ENCODE data around the gene F13B. TPM values are rescaled to one million over a fixed set of nuclear protein-coding genes. Genes with fewer than 3 reads are reported as not detected.

Gene F13B
- total RNA-seq, 2 donors from 2014 or later = not detected

- H3K9me3 ChIP-seq (ENCODE audit: control insufficient read depth, low read length) = no peaks in the 10 kb centered on the region
- Mint-ChIP-seq H3K27ac (no peak overlapping the region), H3K27me3 (ENCODE audit: insufficient read depth) (no peaks in the 10 kb centered on the region), H3K4me3 (no peak overlapping the region), H3K4me1 (no peaks in the 10 kb centered on the region), H3K36me3 (ENCODE audit: low read depth) (no peaks in the 10 kb centered on the region), H3K9me3 (peaks cover 10% of the 10 kb centered on the region)
- H3K4me1 ChIP-seq (ENCODE audit: control insufficient read depth, insufficient read depth, low read length) = no peaks in the 10 kb centered on the region
- no peak for DNase-seq
- no peak for TF ChIP-seq CTCF (conservative IDR thresholded peaks at IDR 0.05)
- H3K27ac ChIP-seq (ENCODE audit: low read depth, low read length) = no peak overlapping the region
- H3K9ac ChIP-seq (ENCODE audit: extremely low read depth, low read length, poor library complexity, severe bottlenecking) = no peak overlapping the region
- no peaks in the 10 kb centered on the region for H3K27me3 ChIP-seq (ENCODE audit: control insufficient read depth, insufficient read depth, low read length, poor library complexity, severe bottlenecking)
- H3K4me3 ChIP-seq (ENCODE audit: low read length) = no peak overlapping the region
- no peaks in the 10 kb centered on the region for H3K36me3 ChIP-seq (ENCODE audit: control insufficient read depth, insufficient read depth, low read length)
These were observed 378 bp upstream of the F13B start for GRCh38 chr1:197067457-197067818.

- H3K4me3 Mint-ChIP-seq = no peak overlapping the region
- 100% methylated on average over 1 of the region's 1 CpG; no CpG with 5 or more reads in 1 of the 2 experiments for WGBS, 2 experiments (ENCODE audit: insufficient coverage in 1 of 2, insufficient read length in 1 of 2)
- H3K4me1 Mint-ChIP-seq = no peaks in the 10 kb centered on the region
- Histone ChIP-seq H3K9ac (ENCODE audit: extremely low read depth, low read length, poor library complexity, severe bottlenecking) (no peak overlapping the region), H3K27me3 (ENCODE audit: control insufficient read depth, insufficient read depth, low read length, poor library complexity, severe bottlenecking) (no peaks in the 10 kb centered on the region), H3K4me1 (ENCODE audit: control insufficient read depth, insufficient read depth, low read length) (no peaks in the 10 kb centered on the region), H3K4me3 (ENCODE audit: low read length) (no peak overlapping the region), H3K9me3 (ENCODE audit: control insufficient read depth, low read length) (no peaks in the 10 kb centered on the region), H3K27ac (ENCODE audit: low read depth, low read length) (no peak overlapping the region), H3K36me3 (ENCODE audit: control insufficient read depth, insufficient read depth, low read length) (no peaks in the 10 kb centered on the region)
- no peak for DNase-seq
- H3K9me3 Mint-ChIP-seq = peaks cover 10% of the 10 kb centered on the region
- TF ChIP-seq CTCF (conservative IDR thresholded peaks at IDR 0.05) = no peak
- H3K27me3 Mint-ChIP-seq (ENCODE audit: insufficient read depth) = no peaks in the 10 kb centered on the region
- no peak overlapping the region for H3K27ac Mint-ChIP-seq
- no peaks in the 10 kb centered on the region for H3K36me3 Mint-ChIP-seq (ENCODE audit: low read depth)
These were observed 783 bp downstream of the F13B start for GRCh38 chr1:197066277-197066676.

GRCh38 chr1:197065559-197065958 lies 1.5 kb downstream of the F13B start:
- Mint-ChIP-seq H3K9me3 (peaks cover 10% of the 10 kb centered on the region), H3K4me3 (no peak overlapping the region)
- no peak for DNase-seq

More at GRCh38 chr1:197065559-197065958, 1.5 kb downstream of the F13B start:
- Mint-ChIP-seq H3K4me1 (no peaks in the 10 kb centered on the region), H3K27me3 (ENCODE audit: insufficient read depth) (no peaks in the 10 kb centered on the region), H3K36me3 (ENCODE audit: low read depth) (no peaks in the 10 kb centered on the region), H3K27ac (no peak overlapping the region)
- no peaks in the 10 kb centered on the region for H3K9me3 ChIP-seq (ENCODE audit: control insufficient read depth, low read length)
- H3K4me3 ChIP-seq (ENCODE audit: low read length) = no peak overlapping the region
- no peaks in the 10 kb centered on the region for H3K36me3 ChIP-seq (ENCODE audit: control insufficient read depth, insufficient read depth, low read length)
- no peak overlapping the region for H3K27ac ChIP-seq (ENCODE audit: low read depth, low read length)
- TF ChIP-seq CTCF (conservative IDR thresholded peaks at IDR 0.05) = no peak
- no peaks in the 10 kb centered on the region for H3K27me3 ChIP-seq (ENCODE audit: control insufficient read depth, insufficient read depth, low read length, poor library complexity, severe bottlenecking)
- H3K9ac ChIP-seq (ENCODE audit: extremely low read depth, low read length, poor library complexity, severe bottlenecking) = no peak overlapping the region
- no peaks in the 10 kb centered on the region for H3K4me1 ChIP-seq (ENCODE audit: control insufficient read depth, insufficient read depth, low read length)
